HG02623 (cell line): ENCODE data around the gene MAPT.
"Not testable (repeated sequence)": the region's sequence is repeated elsewhere in the genome, so short reads cannot be mapped to it uniquely, and the experiment has no call there.

Experiments used
- ATAC-seq: cut with Tn5 transposase; IDR thresholded peaks from one replicate; pipeline ENCODE4 v1.9.1; 2021; ENCODE audit warnings: moderate library complexity; ENCODE audit not compliant: unreplicated experiment

Gene MAPT

GRCh38 chr17:46003907-46004748, 109.8 kb downstream of the MAPT start:
- ATAC-seq = no peak

- not testable (repeated sequence) for ATAC-seq
These were observed 111.7 kb downstream of the MAPT start for GRCh38 chr17:46006082-46006481.

GRCh38 chr17:46007461-46007965, 113.2 kb downstream of the MAPT start:
- ATAC-seq = no peak

GRCh38 chr17:46008591-46008990, 114.2 kb downstream of the MAPT start:
- ATAC-seq = no peak

GRCh38 chr17:46009681-46010596, 115.6 kb downstream of the MAPT start:
- ATAC-seq = no peak

- no peak for ATAC-seq
These were observed 116.3 kb downstream of the MAPT start for GRCh38 chr17:46010597-46011186.

- ATAC-seq = no peak
These were observed 117.6 kb downstream of the MAPT start for GRCh38 chr17:46011711-46012505.

GRCh38 chr17:46012506-46013079, 118.2 kb downstream of the MAPT start:
- no peak for ATAC-seq

- no peak for ATAC-seq
These were observed 118.8 kb downstream of the MAPT start for GRCh38 chr17:46013127-46013501.

GRCh38 chr17:46013502-46014165, 119.3 kb downstream of the MAPT start:
- ATAC-seq = no peak

- not testable (repeated sequence) for ATAC-seq
These were observed 125.1 kb downstream of the MAPT start for GRCh38 chr17:46019408-46019925.

- no peak for ATAC-seq
These were observed 125.8 kb downstream of the MAPT start for GRCh38 chr17:46020023-46020761.

GRCh38 chr17:46020998-46021397, 126.6 kb downstream of the MAPT start:
- no peak for ATAC-seq

GRCh38 chr17:46023366-46023765, 129.0 kb downstream of the MAPT start:
- ATAC-seq = not testable (repeated sequence)

GRCh38 chr17:46023783-46024388, 129.5 kb downstream of the MAPT start:
- ATAC-seq = no peak

- no peak for ATAC-seq
These were observed 130.2 kb downstream of the MAPT start for GRCh38 chr17:46024590-46024989.

GRCh38 chr17:46025060-46025459, 130.7 kb downstream of the MAPT start:
- no peak for ATAC-seq

- no peak for ATAC-seq
These were observed 131.3 kb downstream of the MAPT start for GRCh38 chr17:46025510-46026165.
